GM19397 (cell line): ENCODE data around the gene CCDC154.

Source experiments
- ATAC-seq: cut with Tn5 transposase; IDR thresholded peaks from one replicate; pipeline ENCODE4 v1.9.1; 2021; ENCODE audit warnings: mild to moderate bottlenecking, moderate library complexity; ENCODE audit not compliant: unreplicated experiment

Gene CCDC154

DNA sequence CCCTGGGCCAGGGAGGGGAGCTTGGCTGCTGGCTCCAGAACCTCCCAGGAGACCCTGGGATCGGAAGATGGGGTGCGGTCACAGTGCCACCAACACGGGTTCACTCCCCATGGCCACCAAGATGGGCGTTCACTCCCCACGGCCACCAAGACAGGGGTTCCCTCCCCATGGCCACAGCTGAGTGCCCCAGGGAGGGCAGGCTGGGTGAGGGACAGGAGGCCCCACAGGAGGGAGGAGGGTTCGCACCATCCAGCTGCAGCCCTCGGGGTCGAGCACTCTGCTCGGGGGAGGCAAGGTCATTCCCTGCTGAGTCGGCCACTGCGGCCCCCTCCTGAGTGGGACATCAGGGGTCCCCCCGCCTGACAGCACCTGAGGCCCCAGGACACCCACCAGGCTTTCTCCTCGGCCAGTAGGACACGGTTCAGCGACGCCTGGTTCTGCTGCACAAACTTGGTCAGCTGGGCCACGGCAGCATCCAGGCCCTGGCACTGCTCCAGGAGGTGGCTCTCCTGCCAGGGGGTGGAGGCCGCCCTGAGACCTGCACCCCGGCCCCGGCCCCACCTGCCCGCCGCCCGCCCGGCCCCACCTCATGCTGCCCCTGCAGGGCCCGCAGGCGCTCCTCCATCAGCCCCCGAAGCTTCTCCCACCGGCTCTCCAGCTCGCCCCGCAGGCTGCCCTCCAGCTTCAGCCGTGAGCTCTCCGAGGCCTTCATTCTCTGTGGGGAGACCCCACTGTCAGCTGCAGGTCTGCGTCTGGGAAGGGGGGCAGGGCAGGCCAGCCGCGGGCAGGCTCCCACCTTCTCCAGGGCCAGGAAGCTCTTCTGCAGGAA is 5.9 kb downstream of the CCDC154 start:
- ATAC-seq: no peak

DNA sequence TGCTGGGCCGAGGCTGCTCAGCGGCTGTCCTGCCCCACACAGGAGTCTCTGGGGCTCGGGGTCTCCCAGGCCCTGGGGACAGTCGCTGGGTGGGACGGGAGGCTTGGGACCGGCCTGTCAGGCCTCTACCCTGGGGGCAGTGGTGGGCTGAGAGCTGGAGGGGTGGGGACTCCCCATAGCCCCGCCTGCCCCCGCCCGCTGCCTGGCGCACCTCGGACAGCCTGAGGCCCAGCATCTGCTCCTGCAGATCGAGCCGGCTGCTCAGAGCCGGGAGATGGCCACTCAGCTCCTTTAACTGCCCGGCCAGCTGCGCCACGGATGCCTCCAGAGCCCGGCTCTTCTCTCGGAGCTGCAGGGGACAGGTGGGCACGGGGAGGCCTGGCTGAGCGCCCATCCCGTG is 6.8 kb downstream of the CCDC154 start:
- ATAC-seq: no peak

DNA sequence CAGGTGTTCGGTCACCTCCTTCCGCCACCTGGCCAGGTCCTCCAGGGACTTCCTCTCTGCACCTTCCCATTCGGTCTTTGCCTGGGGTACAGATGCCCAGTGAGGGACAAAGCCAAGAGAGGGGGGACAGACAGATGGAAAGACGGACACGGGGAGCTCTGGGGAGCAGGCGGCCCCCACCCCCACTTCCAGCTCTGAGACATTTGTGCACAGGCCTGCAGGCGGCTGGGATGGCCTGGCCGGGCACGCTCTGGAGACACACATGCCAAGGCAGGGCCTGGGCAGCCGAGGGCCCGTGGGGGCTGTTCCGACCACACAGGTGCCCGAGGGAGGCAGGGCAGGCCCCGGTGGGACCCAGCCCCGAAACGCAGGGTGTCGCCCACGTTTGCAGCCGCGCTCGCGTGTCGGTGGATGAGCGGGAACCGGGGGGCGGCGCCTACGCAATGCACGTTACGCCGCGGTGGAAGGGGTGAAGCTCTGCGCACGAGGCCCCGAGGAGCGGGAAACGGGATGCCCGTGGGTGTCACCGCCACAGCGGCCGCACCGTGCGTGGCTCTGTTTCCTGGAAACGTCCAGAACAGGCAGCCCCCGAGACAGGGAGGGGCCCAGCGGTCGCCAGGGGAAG is 7.5 kb downstream of the CCDC154 start:
- no peak for ATAC-seq

DNA sequence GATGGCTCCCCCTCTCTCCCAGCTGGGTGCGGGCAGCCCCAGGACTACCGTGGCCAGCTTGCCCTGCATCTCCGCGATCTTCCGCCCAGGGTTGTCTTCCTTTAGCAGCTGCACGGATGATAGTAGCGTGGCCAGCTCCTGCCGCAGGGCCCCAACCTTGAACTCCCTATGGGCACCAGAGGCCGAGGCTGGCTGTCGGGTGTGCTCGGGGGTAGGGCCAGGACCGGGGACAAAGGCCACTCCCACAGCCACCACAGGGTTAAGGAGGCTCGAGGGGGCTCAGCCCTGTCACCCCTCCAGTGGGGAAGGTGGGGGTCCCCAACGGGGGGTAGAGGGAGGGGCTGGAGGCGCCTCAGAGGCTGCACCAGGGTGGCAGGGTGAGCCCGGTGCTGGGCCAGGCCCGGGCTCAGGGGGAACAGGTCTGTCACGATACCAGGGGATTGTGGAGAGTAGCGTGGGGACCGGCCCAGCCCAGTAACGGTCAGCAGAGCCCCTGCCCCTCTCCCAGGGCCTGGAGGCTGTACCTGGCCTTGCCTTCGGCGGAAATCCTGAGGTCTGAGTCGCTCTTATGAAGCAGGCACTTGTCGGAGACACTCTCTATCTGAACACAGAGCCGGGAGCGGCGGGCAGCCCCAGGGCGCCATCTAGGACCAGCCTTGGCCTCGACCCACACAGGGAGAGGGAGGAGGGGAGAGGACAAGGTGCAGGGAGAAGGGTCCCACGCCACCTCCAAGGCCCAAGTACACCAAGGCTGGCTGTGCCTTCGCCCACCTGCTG is 8.2 kb downstream of the CCDC154 start:
- no peak for ATAC-seq

DNA sequence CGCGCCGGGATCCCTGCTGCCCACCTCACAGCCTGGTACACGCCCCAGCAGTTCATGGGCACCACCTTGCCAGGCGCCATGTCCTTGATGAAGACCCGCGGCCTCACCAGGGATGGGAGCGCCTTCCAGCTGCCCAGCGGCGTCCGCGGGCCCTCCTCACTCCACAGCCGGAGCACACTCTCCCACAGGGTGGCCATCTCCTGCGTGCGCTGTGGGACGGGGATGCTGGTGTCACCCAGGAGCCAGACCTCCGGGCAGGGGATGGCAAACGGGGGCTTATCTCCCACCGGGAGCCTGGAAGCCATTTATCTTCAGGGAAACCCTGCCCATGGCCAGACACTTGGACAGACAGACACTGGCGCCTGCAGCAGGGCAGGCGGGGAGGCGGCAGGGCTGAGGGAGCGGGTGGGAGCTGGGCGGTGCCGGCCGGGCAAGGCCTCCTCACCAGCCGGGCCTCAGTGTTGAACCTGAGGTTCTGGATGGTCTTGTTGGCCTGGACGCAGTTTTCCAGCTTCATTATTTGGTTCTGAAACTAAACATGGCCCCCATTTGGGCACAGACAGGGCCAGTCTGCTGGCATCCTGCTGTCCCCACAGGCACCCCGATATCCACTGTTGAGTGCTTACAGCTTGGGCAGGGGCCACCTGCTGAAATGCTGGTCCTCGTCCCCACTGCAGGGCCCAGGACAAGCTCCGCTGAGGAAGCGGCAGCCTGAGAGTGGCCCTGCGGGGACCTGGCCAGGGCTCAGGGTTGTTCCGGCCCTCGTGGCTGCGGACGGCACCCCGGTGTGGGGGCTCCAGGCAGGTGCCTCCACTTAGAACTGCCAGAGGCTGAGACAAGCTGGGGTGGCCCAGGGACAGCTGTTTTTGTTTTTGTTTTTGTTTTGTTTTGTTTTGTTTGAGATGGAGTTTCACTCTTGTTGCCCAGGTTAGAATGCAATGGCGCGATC is 9.4 kb downstream of the CCDC154 start:
- ATAC-seq: no peak

DNA sequence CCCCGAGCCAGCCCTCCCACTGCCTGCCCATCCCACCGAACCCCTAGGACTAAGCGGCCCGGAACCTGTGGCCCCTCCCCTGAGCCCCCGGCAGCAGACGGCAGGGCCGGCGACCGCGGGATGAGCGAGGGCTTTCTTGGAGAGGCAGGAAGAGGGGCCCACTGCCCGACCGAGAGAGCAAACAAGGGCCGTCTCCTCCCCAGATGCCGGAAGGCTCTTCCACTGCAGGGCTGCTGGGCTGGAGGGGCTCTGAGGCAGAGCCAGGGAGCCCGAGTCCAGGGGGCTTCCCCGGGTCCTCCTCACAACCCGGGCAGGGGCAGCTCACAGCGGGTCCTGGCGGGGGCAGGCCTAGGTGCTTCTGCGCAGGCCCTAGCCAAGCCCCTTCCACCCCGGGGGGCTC is 10.6 kb downstream of the CCDC154 start:
- no peak for ATAC-seq

DNA sequence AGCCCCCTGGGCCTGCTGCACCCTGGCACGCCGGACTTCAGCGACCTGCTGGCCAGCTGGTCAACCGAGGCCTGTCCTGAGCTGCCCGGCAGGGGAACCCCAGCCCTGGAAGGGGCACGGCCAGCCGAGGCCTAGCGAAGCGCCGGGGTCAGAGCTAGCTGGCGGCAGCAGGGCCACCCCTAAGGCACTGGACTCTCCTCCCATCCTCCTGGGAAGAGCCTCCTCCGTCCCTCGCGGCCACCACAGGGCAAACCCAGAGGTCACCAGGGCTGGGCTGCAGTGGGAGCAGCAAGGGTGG is 11.1 kb downstream of the CCDC154 start:
- ATAC-seq: no peak

DNA sequence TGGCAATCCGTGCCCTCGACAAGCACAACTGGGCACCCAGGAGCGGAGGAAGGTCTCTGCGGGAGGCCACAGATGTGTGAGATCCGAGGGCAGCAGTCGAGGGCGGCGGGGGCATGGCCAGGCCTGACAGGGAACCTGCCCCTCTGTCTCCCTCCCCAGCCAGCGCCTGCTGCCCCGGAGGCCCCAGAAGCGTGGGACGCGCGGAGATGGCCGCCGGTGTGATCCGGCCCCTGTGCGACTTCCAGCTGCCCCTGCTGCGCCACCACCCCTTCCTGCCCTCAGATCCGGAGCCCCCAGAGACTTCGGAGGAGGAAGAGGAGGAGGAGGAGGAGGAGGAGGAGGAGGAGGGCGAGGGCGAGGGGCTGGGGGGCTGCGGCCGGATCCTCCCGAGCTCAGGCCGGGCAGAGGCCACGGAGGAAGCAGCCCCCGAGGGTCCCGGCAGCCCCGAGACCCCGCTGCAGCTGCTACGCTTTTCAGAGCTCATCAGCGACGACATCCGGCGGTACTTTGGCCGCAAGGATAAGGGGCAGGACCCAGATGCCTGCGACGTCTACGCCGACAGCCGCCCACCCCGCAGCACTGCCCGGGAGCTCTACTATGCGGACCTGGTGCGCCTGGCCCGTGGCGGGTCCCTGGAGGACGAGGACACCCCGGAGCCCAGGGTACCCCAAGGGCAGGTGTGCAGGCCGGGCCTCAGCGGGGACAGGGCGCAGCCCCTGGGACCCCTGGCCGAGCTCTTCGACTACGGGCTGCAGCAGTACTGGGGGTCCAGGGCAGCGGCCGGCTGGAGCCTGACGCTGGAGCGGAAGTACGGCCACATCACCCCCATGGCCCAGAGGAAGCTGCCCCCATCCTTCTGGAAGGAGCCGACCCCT is 11.7 kb downstream of the CCDC154 start:
- ATAC-seq: no peak

DNA sequence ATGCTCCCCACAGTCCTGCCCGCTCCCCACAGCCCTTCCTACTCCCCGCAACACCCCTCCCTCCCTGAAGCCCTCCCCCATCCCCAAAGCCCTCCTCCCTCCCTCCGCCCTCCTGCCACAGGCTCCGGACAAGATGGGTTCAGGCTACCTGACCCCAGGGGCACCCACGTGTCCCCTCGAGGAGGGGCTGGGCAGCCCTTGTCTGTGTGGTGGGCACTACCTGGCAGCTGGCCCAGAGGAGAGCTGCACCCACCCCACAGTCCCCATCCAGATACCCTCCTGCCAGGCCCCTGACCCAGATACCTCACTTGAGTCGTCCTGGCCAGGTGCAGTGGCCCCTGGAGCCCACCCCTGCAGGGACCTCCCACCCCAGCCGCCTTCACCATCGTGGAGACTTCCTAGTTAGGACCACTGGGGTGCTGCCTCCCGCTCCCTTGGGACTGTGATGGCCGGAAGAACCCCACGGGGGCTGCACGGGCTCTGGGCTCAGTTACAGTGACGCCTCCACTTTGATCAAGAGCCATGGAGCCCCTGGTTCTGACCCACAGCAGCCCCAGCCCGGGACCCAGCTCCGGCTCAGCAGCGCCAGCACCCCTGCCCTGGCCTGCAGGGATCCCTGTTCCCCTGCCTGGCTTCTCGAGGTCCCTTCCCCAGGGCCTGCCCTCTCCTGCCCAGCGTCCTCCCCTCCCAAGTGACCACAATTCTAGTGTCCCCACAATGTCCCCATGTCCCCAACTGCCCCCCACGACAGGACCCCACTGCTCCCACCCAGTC is 12.7 kb downstream of the CCDC154 start:
- ATAC-seq: no peak

DNA sequence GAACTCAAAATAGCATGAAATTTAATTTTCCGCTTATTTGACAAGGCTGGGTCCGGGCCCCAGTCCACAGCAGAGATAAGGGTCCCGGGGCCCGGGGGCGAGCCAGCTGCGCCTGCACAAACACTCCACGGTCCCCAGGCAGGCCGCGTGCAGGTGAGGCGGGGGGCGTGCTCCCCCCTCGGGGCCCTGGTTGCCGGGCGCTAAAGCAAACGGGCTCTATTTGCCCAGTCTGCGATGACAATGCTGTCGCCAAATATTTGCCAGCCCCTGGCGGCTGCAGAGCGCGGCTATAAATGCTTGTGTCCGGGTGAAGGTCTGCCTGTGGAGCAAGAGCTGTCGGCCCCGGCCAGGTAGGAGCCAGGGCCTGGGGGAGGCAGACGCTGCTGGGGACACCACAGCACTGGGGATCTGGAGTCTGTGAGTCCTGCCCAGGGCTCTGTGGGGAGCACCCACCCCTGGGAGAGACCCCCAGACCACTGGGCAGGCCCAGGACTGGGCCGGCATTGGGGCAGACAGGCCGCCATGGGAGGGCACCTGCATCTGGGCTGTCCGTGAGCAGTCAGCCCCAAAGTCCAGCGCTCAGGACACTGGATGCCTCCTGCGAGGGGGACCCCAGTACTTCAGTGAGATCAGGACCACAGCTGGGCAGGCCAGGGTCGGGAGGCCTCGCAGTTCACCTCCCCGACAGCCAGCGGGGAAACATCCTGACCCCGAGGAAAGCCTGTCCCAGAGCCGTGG is 13.4 kb downstream of the CCDC154 start, which contains the start of gene PERCC1:
PERCC1 (plus strand) TSS at position 320 of the 738 bp plus-strand sequence. CDS start 1,516 bp downstream, outside the sequence.
- ATAC-seq: no peak

DNA sequence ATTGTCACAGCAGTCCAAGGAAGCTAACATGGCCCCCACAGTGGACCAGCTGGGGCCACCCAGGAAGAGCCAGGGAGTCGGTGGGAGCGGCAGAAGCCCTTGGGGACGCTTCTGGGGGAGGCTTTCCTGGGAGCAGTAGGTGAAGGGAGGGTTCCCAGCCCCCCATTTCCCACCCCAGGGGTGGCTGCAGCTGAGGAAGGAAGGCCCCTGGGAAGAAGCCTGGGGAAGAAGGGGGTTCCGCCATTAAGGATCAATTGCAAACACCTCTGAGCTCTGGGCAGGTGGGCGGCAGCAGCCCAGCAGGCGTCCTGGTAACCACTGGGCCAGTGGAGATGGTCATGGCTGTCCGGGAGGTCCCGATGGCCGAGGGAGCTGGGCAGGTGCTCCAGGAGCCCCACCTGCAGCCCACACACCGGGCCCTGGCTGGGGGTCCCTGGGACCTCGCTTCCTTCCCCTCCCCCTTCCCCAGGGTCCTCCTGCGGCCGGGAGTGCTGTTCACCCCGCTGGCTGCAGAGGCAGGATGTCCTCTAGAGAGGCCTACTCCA is 14.1 kb downstream of the CCDC154 start:
- no peak for ATAC-seq

DNA sequence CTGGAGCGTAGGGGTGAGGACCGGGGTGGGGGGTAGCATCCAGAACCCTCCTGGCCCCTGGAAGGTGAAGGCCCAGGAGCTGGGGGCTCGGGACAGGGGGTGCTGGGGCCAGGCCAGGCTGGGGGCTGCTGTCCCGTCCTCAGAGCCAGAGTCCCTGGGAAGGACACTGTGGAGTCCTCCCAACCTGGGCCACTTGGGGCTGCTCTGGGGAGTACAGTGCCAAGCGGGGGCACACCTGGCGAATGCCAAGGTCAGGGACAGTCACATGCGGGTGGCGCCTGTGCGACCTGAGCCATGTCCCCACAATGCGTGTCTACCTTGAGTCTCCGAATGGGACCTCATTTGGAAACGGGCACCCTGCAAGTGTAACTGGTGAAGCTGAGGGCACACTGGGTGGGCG is 14.7 kb downstream of the CCDC154 start:
- no peak for ATAC-seq

DNA sequence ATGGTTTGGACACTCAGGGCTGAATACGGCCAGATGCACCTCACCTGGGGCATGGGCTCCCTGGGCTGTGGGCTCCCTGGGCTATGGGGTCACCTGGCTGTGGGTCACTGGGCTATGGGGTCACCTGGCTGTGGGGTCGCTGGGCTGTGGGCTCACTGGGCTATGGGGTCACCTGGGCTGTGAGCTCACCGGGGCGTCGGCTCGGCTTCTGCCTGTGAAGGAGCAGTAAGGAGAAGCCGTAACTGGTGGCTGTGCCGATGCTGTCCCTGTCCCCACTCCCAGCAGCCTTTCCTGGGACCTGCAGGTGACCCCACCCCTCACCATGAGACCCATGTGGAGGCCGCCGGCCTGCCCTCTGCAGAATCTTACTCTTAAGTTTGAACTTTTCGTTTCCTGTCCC is 15.3 kb downstream of the CCDC154 start:
- no peak for ATAC-seq

DNA sequence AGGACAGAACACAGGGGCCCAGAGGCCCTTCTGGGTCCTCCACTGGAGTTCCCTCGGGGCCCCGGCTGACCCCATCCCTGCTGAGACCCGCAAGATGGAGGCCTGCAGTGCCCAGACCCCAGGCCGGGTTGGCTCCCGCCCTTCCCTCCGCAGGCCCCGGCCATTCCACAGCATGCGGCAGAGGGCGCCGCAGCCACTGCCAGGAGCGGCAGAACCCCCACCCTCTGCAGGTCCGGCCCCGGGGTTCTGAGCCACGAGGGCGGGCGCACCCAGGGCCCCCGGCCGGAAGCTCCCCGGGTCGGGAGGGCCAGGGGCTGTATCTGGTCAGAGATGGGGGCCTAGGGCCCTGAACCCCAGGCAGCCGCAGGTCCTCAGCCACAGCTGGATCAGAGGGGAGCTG is 15.8 kb downstream of the CCDC154 start:
- ATAC-seq: no peak

DNA sequence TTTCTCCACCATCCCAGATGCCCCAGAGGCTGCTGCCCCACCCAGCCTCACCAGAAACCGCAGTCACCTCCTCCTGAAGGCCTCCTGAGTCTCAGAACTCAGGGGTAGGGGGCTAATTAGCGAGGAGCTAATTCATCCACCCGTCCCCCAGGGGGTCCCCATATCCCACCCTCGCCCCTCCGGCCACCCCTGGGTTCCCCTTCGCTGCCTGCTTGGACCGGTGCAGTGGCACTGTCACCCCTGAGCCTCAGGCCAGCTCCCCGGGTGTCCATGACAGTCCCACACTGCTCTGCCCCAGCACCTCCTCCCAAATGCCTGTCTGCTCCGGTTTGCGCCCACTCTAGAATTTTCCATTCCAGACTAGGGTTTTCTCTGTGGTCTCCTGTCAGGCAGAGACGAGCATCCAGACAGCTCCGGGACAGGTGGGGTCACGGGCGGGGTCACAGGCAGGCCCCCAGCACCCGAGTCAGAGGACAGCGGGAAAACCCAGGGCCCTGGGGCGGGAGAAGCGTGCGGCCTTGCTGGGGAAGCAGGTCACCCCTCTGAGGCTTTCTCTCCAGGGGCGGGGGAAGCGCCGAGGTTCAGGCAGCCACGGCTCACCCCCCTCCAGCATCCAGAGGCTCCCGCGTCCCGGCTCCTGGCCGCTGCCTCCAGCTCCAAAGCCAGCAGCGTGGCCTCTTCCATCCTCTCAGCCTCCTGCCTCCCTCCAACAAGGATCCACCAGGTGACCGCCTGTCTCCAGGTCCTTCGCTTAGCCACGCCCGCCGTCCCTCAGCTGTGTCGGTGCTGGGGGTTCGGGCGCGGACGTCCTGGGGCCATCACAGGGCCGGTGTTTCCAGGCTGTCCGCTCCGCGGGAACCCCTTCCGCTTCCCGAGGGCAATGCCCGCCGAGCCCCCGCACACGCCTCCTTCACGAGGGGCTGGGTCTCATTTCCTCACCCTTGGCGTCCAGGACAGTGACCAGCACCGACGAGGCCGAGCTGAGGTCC is 16.6 kb downstream of the CCDC154 start:
- no peak for ATAC-seq

DNA sequence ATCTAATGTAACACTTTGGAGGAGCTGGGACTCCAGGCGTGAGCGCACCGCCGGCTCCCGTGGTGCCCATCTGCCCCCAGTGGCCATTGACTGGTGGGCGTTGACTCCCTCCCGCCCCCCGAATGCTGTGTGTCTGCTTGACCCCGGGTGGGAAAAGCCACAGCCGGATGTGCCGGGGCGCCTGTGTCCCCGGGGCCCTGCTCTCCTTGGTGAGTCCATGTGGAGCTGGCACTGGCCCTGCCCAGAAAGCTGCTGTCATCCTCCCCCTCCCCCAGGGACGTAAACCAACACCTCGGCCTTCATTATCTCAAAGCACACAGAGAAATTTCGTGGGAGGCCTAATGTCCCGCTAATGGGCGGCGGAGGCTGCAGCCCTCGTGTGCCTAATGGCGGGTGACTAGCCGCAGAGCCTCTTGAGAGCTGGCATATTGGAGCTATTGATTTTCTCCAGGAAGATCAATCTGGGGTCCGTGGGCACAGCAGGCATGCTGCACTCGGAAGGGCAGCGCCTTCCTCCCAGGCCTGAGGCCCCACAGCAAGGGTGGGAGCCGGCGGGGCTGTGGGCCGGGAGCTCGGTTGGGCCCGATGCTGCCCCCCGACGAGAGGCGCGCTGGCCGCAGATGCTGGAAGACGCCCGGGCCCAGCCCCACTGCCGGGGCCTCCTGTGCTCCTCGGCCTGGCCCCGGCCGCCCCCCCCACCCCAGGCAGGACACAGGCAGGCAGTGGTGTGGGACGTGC is 17.5 kb downstream of the CCDC154 start:
- no peak for ATAC-seq
